Endodermal cell (in vitro differentiated cells): ENCODE data around the gene ADAM30. TPM values are rescaled to one million over a fixed set of nuclear protein-coding genes. Genes with fewer than 3 reads are reported as not detected.

Source experiments
- DNase-seq: peaks from one replicate; pipeline ENCODE4 v3.0.0-alpha.2; 2017
- H3K27ac ChIP-seq: 2 replicates; pipeline ENCODE4 v1.5.1; 2013; ENCODE audit warnings: mild to moderate bottlenecking, low read depth, low read length, moderate library complexity
- H3K27me3 ChIP-seq: 2 replicates; pipeline ENCODE4 v1.6.1; 2013; ENCODE audit warnings: mild to moderate bottlenecking, low read length, moderate library complexity; ENCODE audit not compliant: insufficient read depth, control insufficient read depth, poor library complexity, severe bottlenecking
- H3K36me3 ChIP-seq: 2 replicates; pipeline ENCODE4 v1.7.0; 2013; ENCODE audit warnings: mild to moderate bottlenecking, low read length, moderate library complexity; ENCODE audit not compliant: control insufficient read depth, insufficient read depth
- H3K4me1 ChIP-seq: one replicate; pipeline ENCODE4 v1.7.0; 2013; ENCODE audit warnings: low read length; ENCODE audit not compliant: control insufficient read depth, insufficient read depth
- H3K4me3 ChIP-seq: 2 replicates; pipeline ENCODE4 v1.5.1; 2013; ENCODE audit warnings: mild to moderate bottlenecking, low read length, moderate library complexity
- H3K9ac ChIP-seq: 2 replicates; pipeline ENCODE4 v1.6.1; 2013; ENCODE audit warnings: mild to moderate bottlenecking, low read length, moderate library complexity; ENCODE audit not compliant: poor library complexity, severe bottlenecking; ENCODE audit errors: extremely low read depth
- H3K9me3 ChIP-seq: 2 replicates; pipeline ENCODE4 v1.6.1; 2013; ENCODE audit warnings: mild to moderate bottlenecking, low read length, moderate library complexity; ENCODE audit not compliant: control insufficient read depth
- H3K27ac Mint-ChIP-seq: 2 replicates; pipeline ENCODE4 v1.8.0; 2020; ENCODE audit warnings: mixed read lengths
- H3K27me3 Mint-ChIP-seq: 2 replicates; pipeline ENCODE4 v1.8.0; 2021; ENCODE audit warnings: mild to moderate bottlenecking, mixed read lengths; ENCODE audit not compliant: insufficient read depth
- H3K36me3 Mint-ChIP-seq: 2 replicates; pipeline ENCODE4 v1.8.0; 2020; ENCODE audit warnings: low read depth, mixed read lengths
- H3K4me1 Mint-ChIP-seq: 2 replicates; pipeline ENCODE4 v1.8.0; 2020; ENCODE audit warnings: mixed read lengths
- H3K4me3 Mint-ChIP-seq: 2 replicates; pipeline ENCODE4 v1.8.0; 2020; ENCODE audit warnings: mild to moderate bottlenecking, moderate library complexity, mixed read lengths
- H3K9me3 Mint-ChIP-seq: 2 replicates; pipeline ENCODE4 v1.8.0; 2020; ENCODE audit warnings: mild to moderate bottlenecking, mixed read lengths
- CTCF ChIP-seq: fragments of 200-600 bp; sonication (generic); conservative IDR thresholded peaks from 2 replicates; pipeline ENCODE4 v1.5.0; 2021; ENCODE audit warnings: antibody characterized with exemption, mild to moderate bottlenecking
- WGBS, 2 experiments: methylation state at CpG; one replicate each; pipeline versions ENCODE4 v1.1.5 to v1.1.7; 2013; ENCODE audit warnings: missing lambda C conversion rate in 2 of 2, mixed read lengths in 1 of 2; ENCODE audit not compliant: insufficient coverage in 1 of 2, insufficient read length in 1 of 2; 5-methylcytosine and 5-hydroxymethylcytosine counted together
- total RNA-seq, 2 donors: library from RNA; stranded (reverse); fragmentation: NEBNext Ultra II Directional in 1 of 2; extraction: Animal tissue kit (Norgen Biotek cat#: 25700) in 1 of 2; gene quantifications; 2 replicates in 1 of 2; 3 replicates in 1 of 2; pipeline ENCODE4 v1.2.1, GENCODE V29; 2021

The ADAM30 gene
- total RNA-seq, 2 donors from 2014 or later, result not detected

GRCh38 chr1:119940697-119941096 lies 44.4 kb upstream of the ADAM30 start:
- H3K27me3 ChIP-seq, result no peaks in the 10 kb centered on the region
- H3K9me3 ChIP-seq, result no peaks in the 10 kb centered on the region
- H3K4me3 ChIP-seq, result no peak overlapping the region
- no peak overlapping the region for H3K9ac ChIP-seq
- Mint-ChIP-seq H3K36me3 (peaks cover 40% of the 10 kb centered on the region), H3K4me1 (no peaks in the 10 kb centered on the region), H3K27me3 (no peaks in the 10 kb centered on the region), H3K9me3 (no peaks in the 10 kb centered on the region), H3K4me3 (no peak overlapping the region), H3K27ac (peak overlapping the region; percentile 28)
- H3K36me3 ChIP-seq, result peaks cover 49% of the 10 kb centered on the region
- TF ChIP-seq CTCF, result no peak
- H3K4me1 ChIP-seq, result no peaks in the 10 kb centered on the region
- DNase-seq, result no peak
- H3K27ac ChIP-seq, result no peak overlapping the region

- H3K4me1 Mint-ChIP-seq, result no peaks in the 10 kb centered on the region
- no peak for DNase-seq
- no peak overlapping the region for H3K27ac Mint-ChIP-seq
- no peak overlapping the region for H3K4me3 ChIP-seq
- no peaks in the 10 kb centered on the region for H3K27me3 ChIP-seq
- H3K9me3 Mint-ChIP-seq, result no peaks in the 10 kb centered on the region
- peaks cover 71% of the 10 kb centered on the region for H3K36me3 Mint-ChIP-seq
- peaks cover 9% of the 10 kb centered on the region for H3K9me3 ChIP-seq
- no peaks in the 10 kb centered on the region for H3K27me3 Mint-ChIP-seq
- no peak overlapping the region for H3K9ac ChIP-seq
- 95 to 96% methylated on average over 5 of the region's 5 CpGs for WGBS, 2 experiments
- no peaks in the 10 kb centered on the region for H3K4me1 ChIP-seq
- peaks cover 80% of the 10 kb centered on the region for H3K36me3 ChIP-seq
- TF ChIP-seq CTCF, result no peak
- no peak overlapping the region for H3K27ac ChIP-seq
- no peak overlapping the region for H3K4me3 Mint-ChIP-seq
These were observed 40.9 kb upstream of the ADAM30 start for GRCh38 chr1:119937198-119937597.

- H3K36me3 ChIP-seq, result peaks cover 76% of the 10 kb centered on the region
- H3K9me3 ChIP-seq, result peaks cover 9% of the 10 kb centered on the region
- no peak for DNase-seq
- no peaks in the 10 kb centered on the region for H3K9me3 Mint-ChIP-seq
- WGBS, 2 experiments, result 83 to 94% methylated on average over 1 to 2 of the region's 2 CpGs
- no peaks in the 10 kb centered on the region for H3K27me3 ChIP-seq
- no peaks in the 10 kb centered on the region for H3K27me3 Mint-ChIP-seq
- no peak overlapping the region for H3K9ac ChIP-seq
- peaks cover 72% of the 10 kb centered on the region for H3K36me3 Mint-ChIP-seq
- H3K27ac ChIP-seq, result no peak overlapping the region
- H3K4me3 ChIP-seq, result no peak overlapping the region
- H3K27ac Mint-ChIP-seq, result no peak overlapping the region
- H3K4me3 Mint-ChIP-seq, result no peak overlapping the region
- TF ChIP-seq CTCF, result no peak
- no peaks in the 10 kb centered on the region for H3K4me1 ChIP-seq
- H3K4me1 Mint-ChIP-seq, result no peaks in the 10 kb centered on the region
These were observed 39.6 kb upstream of the ADAM30 start for GRCh38 chr1:119935915-119936314.
